HG03175 (cell line): ENCODE data around the gene STAB2.

ENCODE experiments used
- ATAC-seq: cut with Tn5 transposase; IDR thresholded peaks from one replicate; pipeline ENCODE4 v1.9.1; 2021; ENCODE audit warnings: mild to moderate bottlenecking, moderate library complexity; ENCODE audit not compliant: unreplicated experiment

The STAB2 gene

GRCh38 chr12:103586791-103587370 lies at the start of gene STAB2:
STAB2 (plus strand) TSS chr12:103587273; CDS start chr12:103587477, 204 bp downstream.
- no peak for ATAC-seq

GRCh38 chr12:103538397-103538796 lies 48.7 kb upstream of the STAB2 start:
- no peak for ATAC-seq

GRCh38 chr12:103540319-103540718 lies 46.8 kb upstream of the STAB2 start:
- no peak for ATAC-seq

- ATAC-seq, result no peak
These were observed 45.0 kb upstream of the STAB2 start for GRCh38 chr12:103542078-103542477.

- ATAC-seq, result no peak
These were observed 40.1 kb upstream of the STAB2 start for GRCh38 chr12:103546959-103547358.

GRCh38 chr12:103547376-103547775 lies 39.7 kb upstream of the STAB2 start:
- no peak for ATAC-seq

GRCh38 chr12:103547929-103548328 lies 39.1 kb upstream of the STAB2 start:
- ATAC-seq, result no peak

- peak; percentile 52 for ATAC-seq
These were observed 38.2 kb upstream of the STAB2 start for GRCh38 chr12:103548622-103549601.

- ATAC-seq, result no peak
These were observed 30.0 kb upstream of the STAB2 start for GRCh38 chr12:103556890-103557627.

- no peak for ATAC-seq
These were observed 29.5 kb upstream of the STAB2 start for GRCh38 chr12:103557628-103558010.

GRCh38 chr12:103558879-103559278 lies 28.2 kb upstream of the STAB2 start:
- ATAC-seq, result no peak

GRCh38 chr12:103560604-103561101 lies 26.4 kb upstream of the STAB2 start:
- no peak for ATAC-seq

GRCh38 chr12:103561174-103561573 lies 25.9 kb upstream of the STAB2 start:
- no peak for ATAC-seq

- ATAC-seq, result no peak
These were observed 20.7 kb upstream of the STAB2 start for GRCh38 chr12:103566398-103566797.

GRCh38 chr12:103569278-103569677 lies 17.8 kb upstream of the STAB2 start:
- ATAC-seq, result no peak

GRCh38 chr12:103571286-103571685 lies 15.8 kb upstream of the STAB2 start:
- ATAC-seq, result no peak

- ATAC-seq, result no peak
These were observed 14.6 kb upstream of the STAB2 start for GRCh38 chr12:103572312-103573045.

- no peak for ATAC-seq
These were observed 13.9 kb upstream of the STAB2 start for GRCh38 chr12:103573185-103573584.

GRCh38 chr12:103578926-103579325 lies 8.1 kb upstream of the STAB2 start:
- ATAC-seq, result no peak

GRCh38 chr12:103580026-103580425 lies 7.0 kb upstream of the STAB2 start:
- ATAC-seq, result no peak

- no peak for ATAC-seq
These were observed 4.1 kb upstream of the STAB2 start for GRCh38 chr12:103583008-103583407.
